ENCODE measurements around the gene BUB1. TPM values are rescaled to one million over a fixed set of nuclear protein-coding genes. Genes with fewer than 3 reads are reported as not detected.

BUB1 gene
- total RNA-seq, 2 experiments from 2014 or later, result 125 to 180 TPM

DNA sequence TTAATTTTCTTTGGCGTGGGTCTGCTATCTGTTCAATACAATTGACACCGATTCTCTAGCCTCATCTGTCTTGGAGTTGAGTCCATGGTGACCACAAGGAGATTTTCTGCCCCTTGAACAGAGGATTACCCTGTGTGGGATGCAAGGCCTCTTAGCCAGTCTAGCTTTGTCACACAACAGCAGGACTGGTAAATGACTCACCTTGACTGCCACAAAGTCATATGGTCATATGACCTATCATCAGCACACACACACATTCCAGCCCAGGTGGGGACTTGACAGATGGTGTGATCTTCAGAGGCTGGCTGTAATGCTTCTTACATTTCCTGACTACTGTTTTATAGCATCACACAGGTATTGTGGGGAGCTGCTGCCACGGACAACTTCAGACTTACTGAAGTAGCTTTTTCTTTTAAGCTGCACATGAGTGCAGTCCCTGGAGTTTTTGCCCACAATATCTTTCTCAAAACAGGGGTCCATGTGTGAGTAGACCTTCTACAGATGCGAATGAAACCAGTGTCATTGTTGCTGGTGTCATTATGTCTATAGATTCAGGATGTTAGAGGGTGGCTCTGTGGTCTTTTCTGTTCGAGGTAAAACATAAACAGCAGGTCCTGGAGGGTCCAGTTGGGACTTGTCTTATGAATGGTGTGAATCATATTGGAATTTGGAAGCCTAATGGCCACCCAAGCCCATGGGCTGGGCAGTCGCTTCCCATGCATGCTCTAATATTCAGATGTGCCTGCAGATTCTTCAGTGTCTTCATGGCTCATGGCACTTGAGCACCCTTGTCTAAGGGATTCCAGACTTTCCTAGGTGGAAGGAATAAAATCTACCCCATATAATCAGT is 35.9 kb upstream of the BUB1 start:
- BruUV-seq (replicated peaks), result no TSS peak
- intact Hi-C loops (cut with micrococcal nuclease; ENCODE audit: unreplicated experiment), result no loop called here
- CTCF ChIA-PET (ENCODE audit: unreplicated experiment), result no interaction called here
- no peaks in the 10 kb centered on the region for H4K20me1 ChIP-seq (ENCODE audit: insufficient read depth, low read length)
- POLR2A ChIA-PET, result no interaction called here
- H3K4me1 ChIP-seq (ENCODE audit: insufficient read depth, low read length, poor library complexity, severe bottlenecking), result no peaks in the 10 kb centered on the region
- no peak overlapping the region for H3K4me3 ChIP-seq (ENCODE audit: low read depth, low read length, poor library complexity, severe bottlenecking)
- TF ChIP-seq, protein P1, sequence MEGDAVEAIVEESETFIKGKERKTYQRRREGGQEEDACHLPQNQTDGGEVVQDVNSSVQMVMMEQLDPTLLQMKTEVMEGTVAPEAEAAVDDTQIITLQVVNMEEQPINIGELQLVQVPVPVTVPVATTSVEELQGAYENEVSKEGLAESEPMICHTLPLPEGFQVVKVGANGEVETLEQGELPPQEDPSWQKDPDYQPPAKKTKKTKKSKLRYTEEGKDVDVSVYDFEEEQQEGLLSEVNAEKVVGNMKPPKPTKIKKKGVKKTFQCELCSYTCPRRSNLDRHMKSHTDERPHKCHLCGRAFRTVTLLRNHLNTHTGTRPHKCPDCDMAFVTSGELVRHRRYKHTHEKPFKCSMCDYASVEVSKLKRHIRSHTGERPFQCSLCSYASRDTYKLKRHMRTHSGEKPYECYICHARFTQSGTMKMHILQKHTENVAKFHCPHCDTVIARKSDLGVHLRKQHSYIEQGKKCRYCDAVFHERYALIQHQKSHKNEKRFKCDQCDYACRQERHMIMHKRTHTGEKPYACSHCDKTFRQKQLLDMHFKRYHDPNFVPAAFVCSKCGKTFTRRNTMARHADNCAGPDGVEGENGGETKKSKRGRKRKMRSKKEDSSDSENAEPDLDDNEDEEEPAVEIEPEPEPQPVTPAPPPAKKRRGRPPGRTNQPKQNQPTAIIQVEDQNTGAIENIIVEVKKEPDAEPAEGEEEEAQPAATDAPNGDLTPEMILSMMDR (conservative IDR thresholded peaks at IDR 0.05; ENCODE audit: low read length), result no peak
- no peak for TF ChIP-seq EZH2phosphoT487 (IDR thresholded peaks at IDR 0.05; ENCODE audit: borderline replicate concordance, low read depth, low read length)
- no peak for DNase-seq (ENCODE audit: low spot score)
- H3K36me3 ChIP-seq (ENCODE audit: insufficient read depth, low read length), result no peaks in the 10 kb centered on the region
- no peak overlapping the region for H2AFZ ChIP-seq (ENCODE audit: low read length)
- no peaks in the 10 kb centered on the region for H3K79me2 ChIP-seq (ENCODE audit: insufficient read depth, low read depth, low read length)
- no peaks in the 10 kb centered on the region for H3K9me2 ChIP-seq (ENCODE audit: insufficient read depth, low read length)
- H3K27ac ChIP-seq (ENCODE audit: low read depth, low read length, poor library complexity, severe bottlenecking), result no peak overlapping the region
- no peaks in the 10 kb centered on the region for H3K9me3 ChIP-seq (ENCODE audit: low read length)
- H3K4me2 ChIP-seq (ENCODE audit: low read length), result no peak overlapping the region

- H3K4me2 ChIP-seq (ENCODE audit: low read length), result no peak overlapping the region
- BruUV-seq (replicated peaks), result no TSS peak
- no peak overlapping the region for H3K27ac ChIP-seq (ENCODE audit: low read depth, low read length, poor library complexity, severe bottlenecking)
- no peaks in the 10 kb centered on the region for H3K4me1 ChIP-seq (ENCODE audit: insufficient read depth, low read length, poor library complexity, severe bottlenecking)
- no peak overlapping the region for H2AFZ ChIP-seq (ENCODE audit: low read length)
- no peaks in the 10 kb centered on the region for H3K9me3 ChIP-seq (ENCODE audit: low read length)
- H3K36me3 ChIP-seq (ENCODE audit: insufficient read depth, low read length), result no peaks in the 10 kb centered on the region
- no peak for DNase-seq (ENCODE audit: low spot score)
- no peaks in the 10 kb centered on the region for H4K20me1 ChIP-seq (ENCODE audit: insufficient read depth, low read length)
- ChIA-PET CTCF (ENCODE audit: unreplicated experiment) (no interaction called here), POLR2A (no interaction called here)
- no peak overlapping the region for H3K4me3 ChIP-seq (ENCODE audit: low read depth, low read length, poor library complexity, severe bottlenecking)
- intact Hi-C loops (cut with micrococcal nuclease; ENCODE audit: unreplicated experiment), result no loop called here
- no peaks in the 10 kb centered on the region for H3K9me2 ChIP-seq (ENCODE audit: insufficient read depth, low read length)
- TF ChIP-seq, protein P1 (conservative IDR thresholded peaks at IDR 0.05; ENCODE audit: low read length), result no peak
- no peak for TF ChIP-seq EZH2phosphoT487 (IDR thresholded peaks at IDR 0.05; ENCODE audit: borderline replicate concordance, low read depth, low read length)
- no peaks in the 10 kb centered on the region for H3K79me2 ChIP-seq (ENCODE audit: insufficient read depth, low read depth, low read length)
These were observed 34.9 kb upstream of the BUB1 start for GRCh38 chr2:110712737-110713136.

GRCh38 chr2:110708455-110708854 is 30.6 kb upstream of the BUB1 start:
- intact Hi-C loops (cut with micrococcal nuclease; ENCODE audit: unreplicated experiment), result no loop called here
- Histone ChIP-seq H3K79me2 (ENCODE audit: insufficient read depth, low read depth, low read length) (no peaks in the 10 kb centered on the region), H2AFZ (ENCODE audit: low read length) (no peak overlapping the region), H3K4me2 (ENCODE audit: low read length) (no peak overlapping the region), H3K4me1 (ENCODE audit: insufficient read depth, low read length, poor library complexity, severe bottlenecking) (no peaks in the 10 kb centered on the region), H3K36me3 (ENCODE audit: insufficient read depth, low read length) (no peaks in the 10 kb centered on the region), H3K9me3 (ENCODE audit: low read length) (no peaks in the 10 kb centered on the region), H3K27ac (ENCODE audit: low read depth, low read length, poor library complexity, severe bottlenecking) (no peak overlapping the region), H4K20me1 (ENCODE audit: insufficient read depth, low read length) (no peaks in the 10 kb centered on the region), H3K9me2 (ENCODE audit: insufficient read depth, low read length) (no peaks in the 10 kb centered on the region), H3K4me3 (ENCODE audit: low read depth, low read length, poor library complexity, severe bottlenecking) (no peak overlapping the region)
- no peak for TF ChIP-seq EZH2phosphoT487 (IDR thresholded peaks at IDR 0.05; ENCODE audit: borderline replicate concordance, low read depth, low read length)
- TF ChIP-seq, protein P1 (conservative IDR thresholded peaks at IDR 0.05; ENCODE audit: low read length), result no peak
- BruUV-seq (replicated peaks), result no TSS peak
- CTCF ChIA-PET (ENCODE audit: unreplicated experiment), result no interaction called here
- POLR2A ChIA-PET, result no interaction called here
- DNase-seq (ENCODE audit: low spot score), result no peak
